Measurements from ENCODE around the gene HOXA7. TPM values are rescaled to one million over a fixed set of nuclear protein-coding genes. Genes with fewer than 3 reads are reported as not detected.

The HOXA7 gene
- total RNA-seq, 1 donor from 2014 or later = 1.6 TPM

- Histone ChIP-seq H3K27me3 (ENCODE audit: control insufficient read depth in 3 of 3, insufficient read depth in 3 of 3, low read length in 3 of 3) (peaks cover 0 to 6% (median 0%) of the 10 kb centered on the region in 3 donors), H3K9me3 (ENCODE audit: control insufficient read depth in 3 of 3, low read length in 3 of 3) (no peaks in the 10 kb centered on the region), H3K27ac (ENCODE audit: low read depth, low read length) (peak within 1 kb of the TSS; percentile 71), H3K4me3 (ENCODE audit: low read length in 3 of 3) (peak within 1 kb of the TSS; percentile 89 to 98 (median 94)), H3K4me1 (ENCODE audit: control insufficient read depth in 3 of 3, insufficient read depth in 3 of 3, low read length in 3 of 3) (peaks cover 47 to 54% (median 53%) of the 10 kb centered on the region in 3 donors), H3K9ac (ENCODE audit: low read depth in 1 of 3, low read length in 3 of 3) (peak within 1 kb of the TSS; percentile 91 to 96 (median 93)), H3K36me3 (ENCODE audit: control insufficient read depth in 3 of 3, insufficient read depth in 3 of 3, low read length in 3 of 3) (peaks cover 9 to 31% (median 21%) of the 10 kb centered on the region in 3 donors)
These were observed 9.1 kb downstream of the HOXA7 start, which contains the start of gene HOXA6 for GRCh38 chr7:27147199-27148030. Gene HOXA6 (minus strand): TSS chr7:27147774. CDS start chr7:27147749, 25 bp downstream.

- peak overlapping the region; percentile 71 for H3K27ac ChIP-seq (ENCODE audit: low read depth, low read length)
- H3K27me3 ChIP-seq (ENCODE audit: control insufficient read depth in 3 of 3, insufficient read depth in 3 of 3, low read length in 3 of 3) = no peaks in the 10 kb centered on the region
- peak overlapping the region in 1 of 3 donors; percentile 62 for H3K9ac ChIP-seq (ENCODE audit: low read depth in 1 of 3, low read length in 3 of 3)
- peak overlapping the region; percentile 59 to 98 (median 72) for H3K4me3 ChIP-seq (ENCODE audit: low read length in 3 of 3)
- H3K4me1 ChIP-seq (ENCODE audit: control insufficient read depth in 3 of 3, insufficient read depth in 3 of 3, low read length in 3 of 3) = peaks cover 40 to 46% (median 46%) of the 10 kb centered on the region in 3 donors
- peaks cover 10 to 35% (median 23%) of the 10 kb centered on the region in 3 donors for H3K36me3 ChIP-seq (ENCODE audit: control insufficient read depth in 3 of 3, insufficient read depth in 3 of 3, low read length in 3 of 3)
- H3K9me3 ChIP-seq (ENCODE audit: control insufficient read depth in 3 of 3, low read length in 3 of 3) = no peaks in the 10 kb centered on the region
These were observed 9.8 kb downstream of the HOXA7 start for GRCh38 chr7:27146491-27147198.

- no peak overlapping the region for H3K4me3 ChIP-seq (ENCODE audit: low read length in 3 of 3)
- H3K4me1 ChIP-seq (ENCODE audit: control insufficient read depth in 3 of 3, insufficient read depth in 3 of 3, low read length in 3 of 3) = peaks cover 33 to 40% (median 39%) of the 10 kb centered on the region in 3 donors
- no peak overlapping the region for H3K27ac ChIP-seq (ENCODE audit: low read depth, low read length)
These were observed 10.5 kb downstream of the HOXA7 start for GRCh38 chr7:27145914-27146412.

GRCh38 chr7:27145165-27145913 lies 11.1 kb downstream of the HOXA7 start:
- Histone ChIP-seq H3K9ac (ENCODE audit: low read depth in 1 of 3, low read length in 3 of 3) (no peak overlapping the region), H3K4me3 (ENCODE audit: low read length in 3 of 3) (no peak overlapping the region), H3K9me3 (ENCODE audit: control insufficient read depth in 3 of 3, low read length in 3 of 3) (no peaks in the 10 kb centered on the region), H3K27me3 (ENCODE audit: control insufficient read depth in 3 of 3, insufficient read depth in 3 of 3, low read length in 3 of 3) (no peaks in the 10 kb centered on the region), H3K27ac (ENCODE audit: low read depth, low read length) (no peak overlapping the region), H3K4me1 (ENCODE audit: control insufficient read depth in 3 of 3, insufficient read depth in 3 of 3, low read length in 3 of 3) (peaks cover 30 to 37% (median 35%) of the 10 kb centered on the region in 3 donors), H3K36me3 (ENCODE audit: control insufficient read depth in 3 of 3, insufficient read depth in 3 of 3, low read length in 3 of 3) (peaks cover 17 to 44% (median 27%) of the 10 kb centered on the region in 3 donors)

More at GRCh38 chr7:27145914-27146412, 10.5 kb downstream of the HOXA7 start:
- Histone ChIP-seq H3K9me3 (ENCODE audit: control insufficient read depth in 3 of 3, low read length in 3 of 3) (no peaks in the 10 kb centered on the region), H3K27me3 (ENCODE audit: control insufficient read depth in 3 of 3, insufficient read depth in 3 of 3, low read length in 3 of 3) (no peaks in the 10 kb centered on the region), H3K36me3 (ENCODE audit: control insufficient read depth in 3 of 3, insufficient read depth in 3 of 3, low read length in 3 of 3) (peaks cover 16 to 41% (median 25%) of the 10 kb centered on the region in 3 donors), H3K9ac (ENCODE audit: low read depth in 1 of 3, low read length in 3 of 3) (no peak overlapping the region)

GRCh38 chr7:27144781-27145164 lies 11.7 kb downstream of the HOXA7 start:
- H3K9me3 ChIP-seq (ENCODE audit: control insufficient read depth in 3 of 3, low read length in 3 of 3) = no peaks in the 10 kb centered on the region
- no peak overlapping the region for H3K9ac ChIP-seq (ENCODE audit: low read depth in 1 of 3, low read length in 3 of 3)
- H3K36me3 ChIP-seq (ENCODE audit: control insufficient read depth in 3 of 3, insufficient read depth in 3 of 3, low read length in 3 of 3) = peaks cover 17 to 44% (median 27%) of the 10 kb centered on the region in 3 donors
- no peaks in the 10 kb centered on the region for H3K27me3 ChIP-seq (ENCODE audit: control insufficient read depth in 3 of 3, insufficient read depth in 3 of 3, low read length in 3 of 3)
- no peak overlapping the region for H3K4me3 ChIP-seq (ENCODE audit: low read length in 3 of 3)
- no peak overlapping the region for H3K27ac ChIP-seq (ENCODE audit: low read depth, low read length)
- H3K4me1 ChIP-seq (ENCODE audit: control insufficient read depth in 3 of 3, insufficient read depth in 3 of 3, low read length in 3 of 3) = peaks cover 26 to 31% (median 30%) of the 10 kb centered on the region in 3 donors

GRCh38 chr7:27143950-27144780 lies 12.3 kb downstream of the HOXA7 start:
- Histone ChIP-seq H3K27ac (ENCODE audit: low read depth, low read length) (no peak overlapping the region), H3K4me1 (ENCODE audit: control insufficient read depth in 3 of 3, insufficient read depth in 3 of 3, low read length in 3 of 3) (peaks cover 23 to 26% (median 25%) of the 10 kb centered on the region in 3 donors)

GRCh38 chr7:27143023-27143949 lies 13.2 kb downstream of the HOXA7 start, which contains the start of gene HOXA5:
Gene HOXA5 (minus strand): TSS chr7:27143681. CDS start chr7:27143607, 74 bp downstream.
- Histone ChIP-seq H3K27me3 (ENCODE audit: control insufficient read depth in 3 of 3, insufficient read depth in 3 of 3, low read length in 3 of 3) (no peaks in the 10 kb centered on the region), H3K4me3 (ENCODE audit: low read length in 3 of 3) (peak within 1 kb of the TSS; percentile 49 to 63 (median 61)), H3K36me3 (ENCODE audit: control insufficient read depth in 3 of 3, insufficient read depth in 3 of 3, low read length in 3 of 3) (peaks cover 17 to 49% (median 28%) of the 10 kb centered on the region in 3 donors), H3K9ac (ENCODE audit: low read depth in 1 of 3, low read length in 3 of 3) (peak within 1 kb of the TSS in 1 of 3 donors; percentile 60), H3K27ac (ENCODE audit: low read depth, low read length) (no peak within 1 kb of the TSS), H3K4me1 (ENCODE audit: control insufficient read depth in 3 of 3, insufficient read depth in 3 of 3, low read length in 3 of 3) (peaks cover 14 to 21% (median 17%) of the 10 kb centered on the region in 3 donors), H3K9me3 (ENCODE audit: control insufficient read depth in 3 of 3, low read length in 3 of 3) (no peaks in the 10 kb centered on the region)

More at GRCh38 chr7:27143950-27144780, 12.3 kb downstream of the HOXA7 start:
- Histone ChIP-seq H3K36me3 (ENCODE audit: control insufficient read depth in 3 of 3, insufficient read depth in 3 of 3, low read length in 3 of 3) (peaks cover 17 to 46% (median 28%) of the 10 kb centered on the region in 3 donors), H3K27me3 (ENCODE audit: control insufficient read depth in 3 of 3, insufficient read depth in 3 of 3, low read length in 3 of 3) (no peaks in the 10 kb centered on the region), H3K9me3 (ENCODE audit: control insufficient read depth in 3 of 3, low read length in 3 of 3) (no peaks in the 10 kb centered on the region), H3K9ac (ENCODE audit: low read depth in 1 of 3, low read length in 3 of 3) (no peak overlapping the region), H3K4me3 (ENCODE audit: low read length in 3 of 3) (no peak overlapping the region)

- H3K4me3 ChIP-seq (ENCODE audit: low read length in 3 of 3) = peak overlapping the region; percentile 49 to 63 (median 61)
- H3K9ac ChIP-seq (ENCODE audit: low read depth in 1 of 3, low read length in 3 of 3) = peak overlapping the region in 1 of 3 donors; percentile 60
- H3K27me3 ChIP-seq (ENCODE audit: control insufficient read depth in 3 of 3, insufficient read depth in 3 of 3, low read length in 3 of 3) = no peaks in the 10 kb centered on the region
- H3K9me3 ChIP-seq (ENCODE audit: control insufficient read depth in 3 of 3, low read length in 3 of 3) = no peaks in the 10 kb centered on the region
- H3K36me3 ChIP-seq (ENCODE audit: control insufficient read depth in 3 of 3, insufficient read depth in 3 of 3, low read length in 3 of 3) = peaks cover 17 to 49% (median 28%) of the 10 kb centered on the region in 3 donors
- H3K27ac ChIP-seq (ENCODE audit: low read depth, low read length) = no peak overlapping the region
- H3K4me1 ChIP-seq (ENCODE audit: control insufficient read depth in 3 of 3, insufficient read depth in 3 of 3, low read length in 3 of 3) = peaks cover 10 to 18% (median 14%) of the 10 kb centered on the region in 3 donors
These were observed 13.9 kb downstream of the HOXA7 start for GRCh38 chr7:27142580-27143022.
